NCI-H748 (cell line): Measurements from ENCODE around the gene SYT8.
A peak's percentile ranks its signal among the peaks of the same experiment; 100 is the strongest.

Experiments used
- DNase-seq: peaks from one replicate; lab custom pipeline; 2025; ENCODE audit not compliant: unreplicated experiment; lab: John Stamatoyannopoulos, UW

Gene SYT8

GRCh38 chr11:1817000-1817399 is 17.8 kb upstream of the SYT8 start:
- no peak for DNase-seq

DNA sequence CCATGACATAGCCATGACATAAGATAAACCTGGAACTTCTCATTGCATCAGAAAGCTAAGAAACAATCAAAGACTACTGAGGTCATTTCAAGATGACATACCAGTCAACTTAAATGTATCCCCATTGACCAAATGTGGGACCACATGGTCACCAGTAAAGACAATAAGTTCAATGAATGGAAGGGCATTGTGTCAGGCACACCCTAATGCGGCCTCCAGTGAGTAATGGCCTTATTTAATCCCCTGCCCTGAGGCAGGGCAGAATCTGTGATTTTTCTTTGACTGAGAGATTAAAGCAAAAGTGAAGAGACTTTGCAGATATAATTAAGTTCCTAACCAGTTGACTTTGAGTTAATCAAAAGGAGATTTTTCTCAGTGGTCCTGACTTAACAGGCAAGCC is 17.3 kb upstream of the SYT8 start:
- no peak for DNase-seq

DNA sequence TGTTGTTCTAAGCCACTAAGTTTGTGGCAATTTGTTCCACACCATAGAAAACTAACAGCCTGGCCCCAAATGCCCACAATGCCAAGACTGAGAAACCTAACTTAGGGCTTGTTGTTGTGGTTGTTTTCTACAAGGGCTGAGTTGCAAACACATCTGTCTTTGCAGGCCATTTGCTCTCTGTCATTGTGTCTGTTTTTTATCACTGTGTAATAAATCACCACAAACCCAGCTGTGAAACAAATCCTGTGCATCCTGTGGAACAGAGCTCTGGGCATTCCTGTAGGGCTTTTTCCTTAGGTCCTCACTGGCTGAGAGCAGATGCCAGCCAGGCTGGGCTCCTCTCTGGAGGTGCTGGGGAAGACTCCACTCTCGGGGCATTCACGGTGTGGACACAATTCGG is 15.7 kb upstream of the SYT8 start:
- no peak for DNase-seq

- DNase-seq = no peak
Observed at GRCh38 chr11:1820463-1821325, 14.1 kb upstream of the SYT8 start.

DNA sequence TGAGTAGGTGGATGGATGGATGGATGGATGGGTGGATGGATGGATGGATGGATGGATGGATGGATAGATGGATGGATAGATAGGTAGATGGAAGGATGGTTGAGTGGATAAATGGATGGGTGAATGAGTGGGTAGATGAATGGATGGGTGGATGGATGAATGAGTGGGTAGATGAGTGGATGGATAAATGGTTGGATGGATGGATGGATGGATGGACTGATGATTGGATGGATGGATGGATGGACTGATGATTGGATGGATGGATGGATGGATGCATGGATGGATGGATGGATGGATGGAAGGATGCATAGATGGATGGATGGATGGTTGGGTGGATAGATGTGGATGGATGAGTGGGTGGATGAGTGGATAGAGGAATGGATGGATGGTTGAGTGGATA is 13.2 kb upstream of the SYT8 start:
- no peak for DNase-seq

DNA sequence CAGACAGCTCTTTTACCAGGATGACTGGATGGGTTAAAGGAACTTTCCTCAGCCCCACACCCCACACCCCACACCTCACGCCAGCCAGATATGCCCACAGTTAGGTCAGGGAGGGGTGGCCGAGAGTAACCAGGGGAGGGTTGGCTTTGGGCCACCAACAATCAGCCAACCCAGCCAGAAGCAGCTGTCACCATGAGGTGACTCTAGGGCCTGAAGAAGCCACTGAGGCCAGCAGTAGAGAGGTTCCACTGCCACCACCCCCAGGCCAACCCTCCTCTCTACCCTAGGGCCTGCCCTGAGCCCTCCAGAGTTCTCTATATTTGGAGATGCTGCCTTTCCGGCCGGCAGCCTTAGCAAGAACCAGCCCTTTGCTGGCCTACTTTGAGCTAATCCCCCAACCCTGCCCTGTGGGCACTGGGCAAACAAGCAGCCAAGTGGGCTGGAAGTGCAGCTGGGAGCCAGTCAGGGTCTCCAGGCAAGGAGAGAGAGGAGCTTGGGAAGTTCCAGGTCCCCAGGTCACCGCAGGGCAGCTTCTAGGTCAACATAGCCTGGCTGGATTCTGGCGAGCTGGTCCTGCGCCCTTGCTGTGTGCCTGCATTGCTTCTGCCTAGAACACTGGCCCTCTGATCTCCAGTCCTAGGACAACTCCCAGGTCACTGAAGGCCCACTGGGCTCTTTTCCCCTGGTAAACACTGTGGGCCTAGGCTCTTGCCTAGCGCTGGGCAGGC is 12.0 kb upstream of the SYT8 start:
- DNase-seq = no peak

DNA sequence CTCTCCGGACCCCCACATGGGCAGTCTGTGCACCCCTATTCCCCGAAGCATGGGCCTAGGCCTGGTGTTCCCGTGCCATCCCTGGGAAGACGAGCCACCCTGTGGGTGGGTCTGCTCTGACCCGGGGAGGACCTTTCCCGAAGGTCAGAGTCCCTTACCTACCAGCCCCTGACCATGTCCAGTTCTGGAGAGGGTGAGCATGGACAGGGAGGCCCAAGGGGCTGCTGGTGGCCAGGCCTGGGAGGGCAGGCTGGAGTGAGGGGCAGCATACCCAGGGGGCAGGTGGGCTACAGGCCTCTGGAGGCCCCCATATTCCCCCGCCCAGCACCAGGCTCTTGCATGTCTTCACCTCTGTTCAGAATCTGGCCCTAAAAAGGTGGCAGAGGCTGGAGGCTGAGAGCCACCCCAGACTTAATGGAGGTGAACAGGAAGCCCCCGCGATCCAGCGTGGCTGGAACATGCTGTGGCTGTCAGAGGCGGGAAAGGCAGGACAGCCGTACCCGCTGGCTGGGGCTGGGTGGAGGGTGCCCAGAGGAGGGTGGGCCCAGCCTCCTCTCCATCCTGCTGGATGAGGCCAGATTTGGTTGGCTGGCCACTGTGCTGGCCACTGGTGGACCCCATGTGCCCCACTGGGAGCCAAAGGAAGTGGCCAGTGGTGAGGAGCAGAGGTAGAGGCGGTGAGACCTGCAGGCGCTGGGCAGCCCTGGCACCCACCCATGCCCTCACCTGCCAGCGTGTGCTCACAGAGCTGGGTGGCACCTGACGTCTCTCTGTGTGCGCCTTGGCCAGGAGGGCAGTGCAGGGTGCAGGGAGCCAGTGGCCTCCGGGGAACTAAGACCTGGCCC is 11.2 kb upstream of the SYT8 start:
- DNase-seq = no peak

- DNase-seq = no peak
Observed at GRCh38 chr11:1824221-1825038, 10.4 kb upstream of the SYT8 start.

DNA sequence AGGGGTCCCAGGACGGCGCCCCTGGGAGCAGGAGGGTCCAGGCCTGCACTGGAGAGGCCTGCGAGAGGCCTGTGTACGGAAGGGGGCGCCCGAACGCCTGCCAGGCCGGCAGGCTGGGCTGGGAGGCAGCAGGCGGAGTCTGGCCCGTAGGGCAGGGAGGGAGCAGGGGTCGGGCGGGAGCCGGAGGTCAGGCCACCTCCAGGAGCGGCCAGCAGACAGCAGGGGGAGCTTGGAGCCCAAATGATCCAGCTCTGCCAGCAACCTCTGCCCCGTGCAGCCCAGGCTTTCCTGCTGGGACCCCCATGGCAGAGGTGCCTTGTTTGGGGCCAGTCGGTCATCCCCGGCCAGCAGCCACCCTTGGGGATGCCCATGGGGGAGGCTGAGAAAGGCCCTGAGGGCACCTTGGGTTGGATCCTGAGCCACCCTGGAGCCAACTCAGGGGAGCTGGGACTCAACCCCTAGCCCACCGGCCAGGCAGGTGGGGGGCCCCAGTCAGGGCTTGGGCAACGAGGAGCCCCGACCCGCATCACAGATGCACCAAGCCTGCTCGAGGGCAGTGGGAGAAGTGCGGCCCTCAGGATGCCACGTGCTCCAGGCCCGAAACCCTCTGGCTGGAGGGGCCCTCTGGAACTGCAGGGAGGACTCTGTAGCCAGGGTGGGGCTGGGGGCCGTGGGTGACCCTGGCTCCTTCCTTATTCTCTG is 9.6 kb upstream of the SYT8 start:
- DNase-seq = no peak

DNA sequence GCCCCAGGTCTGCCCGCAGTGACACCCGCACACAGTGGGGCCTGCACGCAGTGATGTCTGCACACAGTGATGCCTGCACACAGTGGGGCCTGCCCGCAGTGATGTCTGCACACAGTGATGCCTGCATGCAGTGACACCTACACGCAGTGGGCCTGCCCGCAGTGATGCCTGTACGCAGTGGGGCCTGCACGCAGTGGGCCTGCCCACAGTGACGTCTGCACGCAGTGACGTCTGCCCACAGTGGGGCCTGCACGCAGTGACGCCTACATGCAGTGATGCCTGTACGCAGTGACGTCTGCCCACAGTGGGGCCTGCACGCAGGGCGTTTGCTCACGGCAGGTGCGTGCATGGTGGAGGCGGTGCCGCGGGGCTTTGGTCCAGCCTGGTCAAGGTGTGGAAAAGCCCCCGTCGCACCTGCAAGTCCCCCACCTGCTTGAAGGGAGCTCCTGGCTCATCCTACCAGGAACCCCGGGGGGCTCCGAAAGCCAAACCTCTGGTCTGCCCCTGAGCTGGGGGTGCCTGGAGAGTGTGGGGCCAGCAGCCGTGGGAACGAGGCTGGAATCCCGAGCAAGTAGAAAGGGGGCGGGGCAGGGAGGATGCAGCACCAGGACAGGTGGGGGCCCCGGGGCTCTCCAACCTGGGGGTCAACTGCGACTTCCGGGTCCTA is 8.9 kb upstream of the SYT8 start:
- no peak for DNase-seq

- DNase-seq = no peak
Observed at GRCh38 chr11:1826552-1827094, 8.2 kb upstream of the SYT8 start.

- DNase-seq = peak; percentile 81
Observed at GRCh38 chr11:1827095-1827813, 7.5 kb upstream of the SYT8 start.

GRCh38 chr11:1827931-1828330 is 6.9 kb upstream of the SYT8 start:
- DNase-seq = no peak

DNA sequence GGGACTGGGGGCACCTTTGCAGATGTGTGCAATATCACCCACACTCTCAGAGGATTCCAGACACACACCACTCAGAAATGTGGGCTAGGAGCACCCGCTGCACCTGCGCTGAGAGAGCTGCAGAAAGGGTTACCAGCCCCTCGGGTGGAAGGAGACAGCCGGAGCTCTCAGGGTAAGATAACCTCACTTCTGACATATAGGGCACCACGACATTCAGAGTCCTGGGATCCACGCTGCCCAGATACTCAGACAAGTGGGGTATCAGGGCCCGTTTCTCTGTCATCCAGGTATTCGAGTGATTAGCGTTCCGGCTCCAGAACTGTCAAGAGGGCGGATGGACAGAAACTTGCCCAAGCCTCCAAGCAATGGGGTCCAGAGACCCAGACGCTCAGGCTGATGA is 6.2 kb upstream of the SYT8 start:
- no peak for DNase-seq

- no peak for DNase-seq
Observed at GRCh38 chr11:1829039-1829820, 5.6 kb upstream of the SYT8 start.

DNA sequence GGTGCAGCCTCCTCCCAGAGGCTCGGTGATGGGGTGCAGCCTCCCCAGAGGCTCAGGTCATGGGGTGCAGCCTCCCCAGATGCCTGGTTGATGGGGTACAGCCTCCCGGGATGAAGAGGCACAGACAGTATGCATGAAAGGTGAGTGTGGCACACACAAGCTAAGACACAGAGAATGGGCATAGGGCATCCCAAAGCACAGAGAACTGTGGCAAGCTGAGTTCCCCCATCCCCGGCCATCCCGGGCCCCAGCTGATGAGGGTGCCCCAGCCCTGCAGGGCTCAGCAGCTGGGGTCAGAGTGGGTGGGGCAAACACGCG is 4.8 kb upstream of the SYT8 start:
- DNase-seq = no peak

GRCh38 chr11:1830322-1831223 is 4.2 kb upstream of the SYT8 start:
- peak; percentile 85 for DNase-seq
